Stimulated activated CD8-positive, alpha-beta memory T cell treated with anti-CD3 and anti-CD28 coated beads, Interleukin-7, amount 100 ng/mL, for 1 hour (primary cell): ENCODE data around the gene GNAL.
"Not testable (repeated sequence)": the region's sequence is repeated elsewhere in the genome, so short reads cannot be mapped to it uniquely, and the experiment has no call there.

Source experiments
- DNase-seq, 2 donors: peaks; one replicate each; pipeline ENCODE4 v3.0.0-alpha.2; 2020; ENCODE audit warnings: low read depth in 2 of 2

The GNAL gene

DNA sequence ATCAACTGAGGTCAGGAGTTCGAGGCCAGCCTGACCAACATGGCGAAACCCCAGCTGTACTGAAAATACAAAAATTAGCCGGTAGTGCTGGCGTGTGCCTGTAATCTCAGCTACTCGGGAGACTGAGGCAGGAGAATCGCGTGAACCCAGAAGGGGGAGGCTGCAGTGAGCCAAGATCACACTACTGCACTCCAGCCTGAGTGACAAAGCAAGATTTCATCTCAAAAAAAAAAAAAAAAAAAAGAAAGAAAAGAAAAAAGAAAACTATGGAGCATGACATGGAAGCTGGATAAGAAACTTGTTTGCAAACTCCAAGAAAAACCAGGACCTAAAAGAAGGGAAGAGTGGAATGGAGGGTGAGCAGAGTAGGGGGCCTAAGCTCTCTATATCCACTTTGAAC, 160.2 kb downstream of the GNAL start:
- DNase-seq = no peak

DNA sequence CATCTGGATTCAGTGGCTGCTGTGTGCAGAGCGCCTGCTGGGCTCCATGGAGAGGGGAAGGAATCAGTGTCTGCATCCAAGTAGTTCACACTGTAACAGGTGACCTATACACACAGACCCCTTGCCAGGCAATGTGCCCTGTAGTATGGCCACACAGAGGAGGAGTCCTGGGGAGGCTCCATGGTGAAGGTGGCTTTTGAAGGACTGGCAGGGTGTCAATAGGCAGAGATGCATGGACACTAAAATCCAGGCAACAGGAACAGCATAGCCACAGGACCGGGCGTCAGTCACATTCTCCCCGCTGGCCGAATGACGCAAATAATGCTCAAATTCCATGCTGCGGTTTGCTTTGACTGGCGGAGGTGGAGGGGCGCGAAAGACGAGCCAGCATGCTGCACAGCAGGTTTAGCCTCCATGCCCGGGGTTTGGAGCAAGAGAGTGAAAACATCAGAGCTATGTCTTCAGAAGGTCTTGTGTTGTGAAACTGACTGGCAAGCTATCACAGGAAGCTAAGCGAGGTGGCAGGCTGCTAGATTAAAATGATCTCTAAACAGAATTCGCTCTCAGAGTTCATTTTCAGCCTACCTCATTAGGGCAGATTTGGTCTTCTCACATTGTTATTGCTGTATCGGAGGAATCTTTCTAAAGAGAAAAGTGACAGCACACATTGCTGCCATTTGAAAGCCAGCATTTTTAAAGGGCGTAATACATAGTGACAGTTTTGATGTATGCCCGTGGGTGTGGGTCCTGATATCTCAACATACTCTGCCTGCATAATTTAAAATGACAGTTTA, 161.0 kb downstream of the GNAL start:
- DNase-seq = peak; percentile 19 to 41

- no peak for DNase-seq
Observed at GRCh38 chr18:11850821-11851145, 161.7 kb downstream of the GNAL start.

DNA sequence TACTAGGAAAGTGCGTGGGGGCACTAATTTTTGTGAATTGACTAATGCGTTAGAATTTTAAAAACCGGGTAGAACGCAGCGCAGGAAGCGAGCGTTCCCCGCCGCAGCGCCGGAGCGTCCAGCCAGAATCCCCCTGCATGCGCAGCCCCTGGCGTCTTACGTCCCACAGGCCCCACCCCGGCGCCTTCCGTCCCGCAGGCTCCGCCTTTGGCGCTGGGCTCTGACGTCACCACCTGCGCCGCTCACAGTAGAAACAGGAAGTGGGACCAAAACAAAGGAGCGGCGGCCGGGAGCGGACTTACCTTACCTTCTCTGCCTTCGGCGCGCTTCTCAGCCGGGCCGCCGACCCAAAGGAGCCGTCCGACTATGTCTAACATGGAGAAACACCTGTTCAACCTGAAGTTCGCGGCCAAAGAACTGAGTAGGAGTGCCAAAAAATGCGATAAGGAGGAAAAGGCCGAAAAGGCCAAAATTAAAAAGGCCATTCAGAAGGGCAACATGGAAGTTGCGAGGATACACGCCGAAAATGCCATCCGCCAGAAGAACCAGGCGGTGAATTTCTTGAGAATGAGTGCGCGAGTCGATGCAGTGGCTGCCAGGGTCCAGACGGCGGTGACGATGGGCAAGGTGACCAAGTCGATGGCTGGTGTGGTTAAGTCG, 162.2 kb downstream of the GNAL start, which contains the start of gene CHMP1B:
Gene CHMP1B, plus strand, starts transcription at position 268 of the 660 bp plus-strand sequence. Its CDS starts 99 bp downstream, at position 367.
- peak; percentile 96 to 97 for DNase-seq

- DNase-seq = peak; percentile 14 to 19
Observed at GRCh38 chr18:11851806-11852337, 162.8 kb downstream of the GNAL start.

GRCh38 chr18:11854554-11854953, 165.5 kb downstream of the GNAL start:
- DNase-seq = not testable (repeated sequence)

- no peak for DNase-seq
Observed at GRCh38 chr18:11857177-11857887, 168.3 kb downstream of the GNAL start.

- no peak for DNase-seq
Observed at GRCh38 chr18:11859282-11859830, 170.3 kb downstream of the GNAL start.

- no peak for DNase-seq
Observed at GRCh38 chr18:11859903-11860407, 170.9 kb downstream of the GNAL start.

DNA sequence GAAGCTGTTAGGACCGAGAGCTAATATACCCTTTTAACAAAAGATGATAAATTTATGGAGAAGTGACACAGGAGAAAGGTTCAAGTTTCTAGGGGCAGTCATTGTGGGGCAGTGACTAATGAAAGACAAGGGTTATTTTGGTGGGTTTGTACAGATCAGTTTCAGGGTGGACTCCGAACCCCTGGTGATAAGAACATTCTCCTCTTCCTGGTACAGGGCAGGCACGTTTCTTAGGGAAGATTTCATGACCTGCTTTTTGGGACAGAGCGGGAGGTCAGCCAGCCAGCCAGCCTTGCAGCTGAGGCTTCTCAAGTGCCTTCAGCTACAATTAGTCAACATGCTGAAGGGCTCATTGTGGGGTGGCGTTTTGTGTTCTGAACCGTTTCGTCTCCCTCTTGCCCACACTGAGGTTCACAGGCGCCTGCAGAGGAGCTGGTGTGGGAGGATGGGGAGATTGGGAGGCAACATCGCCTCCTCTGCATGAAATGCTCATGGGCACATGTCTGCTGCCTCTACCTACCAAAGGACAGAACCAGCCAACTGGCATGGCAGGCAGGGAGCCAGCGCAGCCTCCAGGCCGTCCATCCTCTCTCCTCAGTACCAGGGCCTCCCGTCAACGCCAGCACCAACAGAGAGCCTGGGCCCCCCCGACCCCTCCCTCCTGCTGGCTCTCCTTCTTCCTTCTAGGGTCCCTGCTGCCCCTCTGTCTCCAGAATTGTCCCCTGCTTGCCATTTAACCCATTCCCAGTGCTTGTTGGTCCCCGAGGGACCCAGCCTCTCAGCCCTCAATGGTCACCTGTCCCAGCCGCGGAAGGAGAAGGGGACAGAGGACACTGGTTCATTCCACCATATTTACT, 171.8 kb downstream of the GNAL start:
- no peak for DNase-seq

DNA sequence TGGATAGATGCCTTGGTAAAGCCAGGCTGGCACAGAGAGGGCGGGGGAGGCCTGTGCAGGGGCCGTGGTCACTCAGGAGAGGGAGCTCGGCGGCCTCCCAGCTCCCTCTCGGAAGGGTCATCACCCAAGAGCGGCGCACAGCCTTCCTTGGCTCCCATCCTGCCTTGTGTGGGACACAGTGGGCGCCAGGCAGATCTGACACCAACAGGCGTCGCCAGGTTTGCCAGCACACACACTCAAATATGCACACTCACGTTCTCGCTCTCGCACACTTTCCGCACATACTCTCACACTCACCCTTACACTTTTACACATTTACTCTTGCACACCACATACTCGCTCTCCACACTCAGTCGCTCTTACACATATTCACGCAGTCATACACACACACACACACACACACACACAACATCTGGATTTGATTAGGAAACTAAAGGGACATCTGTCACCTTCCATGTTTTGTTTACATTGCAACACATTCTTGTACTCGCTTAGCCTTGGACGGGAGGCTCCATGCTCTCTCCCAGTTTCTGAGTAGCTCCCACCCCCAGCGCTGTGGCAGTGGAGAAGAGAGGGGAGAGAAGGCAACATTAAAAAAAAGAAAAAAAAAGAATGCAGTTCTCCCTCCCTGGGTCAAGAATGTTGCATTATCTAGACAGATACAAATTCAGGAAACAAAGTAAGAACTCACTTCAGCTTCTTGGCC, 172.7 kb downstream of the GNAL start:
- DNase-seq = no peak

DNA sequence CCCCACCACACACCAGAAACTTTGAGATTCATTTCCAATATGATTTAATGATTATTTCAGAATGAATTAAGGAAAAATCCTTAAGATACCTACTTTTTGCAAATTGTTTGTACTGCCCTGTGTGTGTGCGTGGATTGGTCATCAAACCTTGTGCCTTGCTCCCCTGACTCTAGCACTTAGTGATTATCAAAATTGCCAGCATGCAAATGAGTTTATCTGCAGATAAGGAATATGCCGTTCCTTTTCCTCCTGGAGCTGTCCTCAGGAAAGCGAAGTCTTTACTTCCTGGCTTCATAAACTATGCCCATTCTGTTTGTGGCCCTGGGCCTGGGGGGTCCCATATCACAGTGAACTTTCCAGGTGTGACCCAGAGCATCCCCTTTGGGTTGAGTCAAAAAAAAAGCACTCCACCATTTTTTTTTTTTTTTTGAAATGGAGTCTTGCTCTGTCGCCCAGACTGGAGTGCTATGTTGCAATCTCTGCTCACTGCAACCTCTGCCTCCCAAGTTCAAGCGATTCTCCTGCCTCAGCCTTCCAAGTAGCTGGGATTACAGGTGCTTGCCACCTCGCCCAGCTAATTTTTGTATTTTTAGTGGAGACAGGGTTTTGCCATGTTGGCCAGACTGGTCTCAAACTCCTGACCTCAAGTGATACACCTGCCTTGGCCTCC, 173.5 kb downstream of the GNAL start:
- DNase-seq = no peak

DNA sequence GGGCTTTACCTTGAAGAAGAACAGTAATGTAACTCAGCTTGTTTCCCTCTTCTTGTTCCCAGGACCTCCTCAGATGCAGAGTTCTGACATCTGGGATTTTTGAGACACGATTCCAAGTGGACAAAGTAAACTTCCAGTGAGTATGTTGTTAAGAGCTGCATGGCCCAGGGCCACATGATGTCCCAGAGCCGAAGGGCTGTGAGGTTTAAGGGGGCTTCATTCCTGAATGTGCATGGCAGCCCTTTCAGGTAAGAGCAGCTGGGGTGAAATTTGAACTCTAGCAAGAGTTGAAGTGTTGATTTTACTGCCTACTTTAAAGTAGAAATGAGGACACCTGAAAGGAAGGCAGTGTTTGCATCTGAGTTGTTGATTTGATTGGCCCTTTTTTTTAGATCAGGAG, 175.4 kb downstream of the GNAL start:
- DNase-seq = no peak

DNA sequence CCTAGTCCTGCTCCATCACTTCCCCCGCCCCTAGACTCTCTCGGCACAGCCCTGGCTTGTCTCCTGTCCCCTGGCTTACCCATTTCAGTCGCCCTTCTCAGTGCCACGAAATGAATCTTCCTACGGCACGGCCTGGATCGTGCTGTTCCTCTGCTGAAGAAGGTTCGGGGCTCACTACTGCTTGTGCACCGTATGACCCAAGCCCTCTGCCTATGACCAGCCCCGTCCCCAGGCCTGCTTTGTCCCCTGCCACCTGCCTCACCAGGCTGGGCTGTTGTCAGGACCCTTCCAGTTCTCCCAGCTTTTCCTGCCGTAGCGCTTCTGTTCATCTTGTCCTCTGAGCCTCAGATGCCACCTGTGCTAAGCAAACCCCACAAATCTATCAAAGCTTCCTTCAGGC, 176.0 kb downstream of the GNAL start:
- DNase-seq = no peak

DNA sequence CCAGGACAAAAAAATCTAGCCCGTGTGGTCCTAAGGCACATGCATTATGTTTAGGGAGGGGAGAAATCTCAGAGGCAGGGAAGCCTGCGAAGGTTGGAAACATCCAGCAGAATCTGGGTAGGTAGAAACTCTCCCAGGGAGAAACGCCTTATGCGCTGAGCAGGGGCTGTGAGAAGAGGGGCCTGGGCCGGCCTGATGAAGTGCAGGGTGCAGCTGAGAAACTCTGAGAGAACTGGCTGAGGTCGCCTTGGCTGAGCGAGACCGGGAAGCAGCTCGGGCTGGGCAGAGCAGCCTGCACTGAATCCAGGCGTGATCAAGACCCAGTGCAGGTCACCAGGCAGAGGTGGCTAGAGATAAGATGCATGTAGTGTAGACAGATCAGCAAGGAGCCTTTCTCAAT, 177.3 kb downstream of the GNAL start:
- DNase-seq = no peak

- DNase-seq = no peak
Observed at GRCh38 chr18:11866764-11867163, 177.7 kb downstream of the GNAL start.

DNA sequence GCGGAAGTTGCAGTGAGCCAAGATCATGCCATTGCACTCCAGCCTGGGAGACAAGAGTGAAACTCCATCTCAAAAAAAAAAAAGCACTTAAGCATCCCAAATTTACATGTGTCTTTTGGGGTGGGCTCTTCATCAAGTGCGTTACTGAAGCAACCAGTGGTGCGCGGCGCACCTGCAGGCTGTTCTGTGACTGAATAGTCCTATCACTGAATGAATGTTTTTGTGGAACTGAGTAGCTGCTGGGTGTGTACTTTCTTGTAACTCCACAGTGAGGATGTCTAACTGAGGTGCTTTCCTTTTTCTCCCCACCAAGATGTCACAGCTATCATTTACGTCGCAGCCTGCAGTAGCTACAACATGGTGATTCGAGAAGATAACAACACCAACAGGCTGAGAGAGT, 179.2 kb downstream of the GNAL start:
- no peak for DNase-seq

- DNase-seq = no peak
Observed at GRCh38 chr18:11871501-11871900, 182.4 kb downstream of the GNAL start.

DNA sequence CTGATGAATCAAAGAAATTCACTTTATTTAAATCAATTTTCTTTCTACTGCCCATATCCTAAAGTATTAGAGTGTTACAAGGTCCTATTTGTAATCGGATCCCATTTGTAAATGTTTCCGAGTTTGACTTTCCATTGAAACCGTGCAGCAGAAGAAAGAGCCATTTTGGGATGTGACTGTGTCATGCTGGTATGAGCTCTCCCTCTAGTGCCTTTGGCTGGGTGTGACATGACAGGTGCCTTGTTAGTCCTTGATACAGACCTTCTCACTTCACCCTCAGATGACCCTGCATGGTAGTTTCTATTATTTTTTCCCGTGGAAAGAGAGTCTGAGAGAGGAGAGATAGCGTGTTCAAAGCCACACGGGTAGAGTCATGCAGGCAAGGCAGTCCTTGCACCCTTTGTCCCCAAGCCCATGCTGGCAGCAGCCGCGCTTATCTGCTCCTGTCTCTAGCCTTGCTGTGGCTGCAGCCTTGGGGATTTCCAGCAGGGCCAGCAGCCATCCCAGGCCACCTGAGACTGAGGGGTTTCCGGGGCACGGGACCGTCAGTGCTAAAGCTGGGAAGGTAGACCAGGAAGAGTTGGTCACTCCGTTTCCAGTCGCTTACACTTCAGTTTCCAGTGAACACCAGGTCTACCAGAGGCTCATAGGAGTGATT, 183.5 kb downstream of the GNAL start:
- DNase-seq = no peak
